ENCODE data around the gene TSPYL4. TPM values are rescaled to one million over a fixed set of nuclear protein-coding genes. Genes with fewer than 3 reads are reported as not detected.
A peak's percentile ranks its signal among the peaks of the same experiment; 100 is the strongest.

Gene TSPYL4
- total and polyA plus RNA-seq, 2 donors (not counting 3 experiments of a cell fraction or from before 2014, with no cell fraction given): 24.5 to 43.1 TPM

- Histone ChIP-seq H3K79me2 (ENCODE audit: control insufficient read depth, insufficient read depth, low read length) (peaks cover 38% of the 10 kb centered on the region), H2AFZ (ENCODE audit: low read depth, low read length) (no peak overlapping the region), H3K9me1 (replicated peaks; ENCODE audit: control insufficient read depth, extremely low read depth, insufficient read depth, low read length) (no peaks in the 10 kb centered on the region), H3K27ac (ENCODE audit: insufficient read depth, low read depth, low read length) (no peak overlapping the region), H3K27me3 (ENCODE audit: control insufficient read depth in 2 of 2, insufficient read depth in 2 of 2, low read length in 2 of 2) (no peaks in the 10 kb centered on the region), H3K4me1 (ENCODE audit: control insufficient read depth, extremely low read depth, insufficient read depth, low read length) (peaks cover 37% of the 10 kb centered on the region), H3K9ac (replicated peaks; ENCODE audit: extremely low read depth, insufficient read depth, low read length) (peak overlapping the region; percentile 94), H3K9me3 (replicated peaks; ENCODE audit: control insufficient read depth, insufficient read depth, low read length) (no peaks in the 10 kb centered on the region), H3K4me3 (replicated peaks in 1 of 3; ENCODE audit: insufficient read depth in 1 of 3, low read depth in 1 of 3, low read length in 3 of 3) (peak overlapping the region; percentile 31 to 79 (median 53)), H4K20me1 (replicated peaks; ENCODE audit: control insufficient read depth, extremely low read depth, insufficient read depth, low read length) (peaks cover 3% of the 10 kb centered on the region), H3K36me3 (ENCODE audit: control insufficient read depth in 2 of 2, extremely low read depth in 1 of 2, insufficient read depth in 2 of 2, low read length in 2 of 2) (peaks cover 0 to 5% of the 10 kb centered on the region in 2 experiments), H3K4me2 (ENCODE audit: insufficient read depth, low read length) (peak overlapping the region; percentile 54)
- dilution Hi-C loops (cut with MboI; ENCODE audit: extremely low pct_ligation_motif_present, low sequenced_read_pairs) (no loop called here), intact Hi-C loops (cut with micrococcal nuclease) (loop anchor here (2.0 kb wide), 1 partner anchor 62 kb away; no protein-coding TSS in a partner anchor)
- no peak for FAIRE-seq
- ChIA-PET CTCF (interaction anchor here (1.6 to 5.1 kb wide), 4 partner anchors 9 to 61 kb away, joined by 6 to 77 read pairs (median 34); no protein-coding TSS in a partner anchor), POLR2A (interaction anchor here (1.2 kb wide), 1 partner anchor 10 kb away, joined by 3 read pairs; no protein-coding TSS in a partner anchor)
- no peak for DNase-seq (ENCODE audit: low read depth, low spot score)
- BruUV-seq (replicated peaks): no TSS peak
- TF ChIP-seq POLR2A (IDR thresholded peaks at IDR 0.05; ENCODE audit: low read depth, low read length): no peak
- TF ChIP-seq JUN (IDR thresholded peaks at IDR 0.05; ENCODE audit: borderline replicate concordance, insufficient read depth, insufficient read length, low read depth): no peak
- no peak for TF ChIP-seq FOS (IDR thresholded peaks at IDR 0.05; ENCODE audit: borderline replicate concordance, insufficient read depth, low read length)
- TF ChIP-seq CTCF (IDR thresholded peaks at IDR 0.05; ENCODE audit: extremely low read depth in 1 of 2, insufficient read depth in 1 of 2, low read depth in 1 of 2, low read length in 2 of 2): no peak
- no peak for TF ChIP-seq POLR2AphosphoS5 (IDR thresholded peaks at IDR 0.05; ENCODE audit: insufficient read depth, low read depth, low read length)
- TF ChIP-seq MAX (IDR thresholded peaks at IDR 0.05; ENCODE audit: insufficient read depth, insufficient read length): no peak
- no peak for TF ChIP-seq MYC (IDR thresholded peaks at IDR 0.05; ENCODE audit: low read depth, low read length)
- no peak for TF ChIP-seq EZH2 (IDR thresholded peaks at IDR 0.05; ENCODE audit: borderline replicate concordance, low read depth, low read length, severe bottlenecking)
- TF ChIP-seq GATA2 (IDR thresholded peaks at IDR 0.05; ENCODE audit: insufficient read depth, insufficient read length, low read depth, low read length): no peak
These were observed 24.6 kb upstream of the TSPYL4 start for GRCh38 chr6:116278481-116278829.

Data from endothelial cell of umbilical vein (primary cell).